H1 (cell line): ENCODE results near the gene USH2A. TPM values are rescaled to one million over a fixed set of nuclear protein-coding genes. Genes with fewer than 3 reads are reported as not detected.

Experiments
- CTCF ChIA-PET: fragments of 300-600 bp; sonication (Branson Sonifier 250); formaldehyde crosslinking; loops from one replicate; lab custom pipeline; 2021; ENCODE audit not compliant: partially characterized antibody; lab: Charles Lee
- POLR2A ChIA-PET: fragments of 300-600 bp; sonication (Branson Sonifier 250); formaldehyde crosslinking; loops from one replicate; lab custom pipeline; 2021; ENCODE audit warnings: inconsistent platforms; ENCODE audit not compliant: partially characterized antibody; lab: Charles Lee
- DNase-seq, 2 experiments: peaks; one replicate each; pipeline versions ENCODE4 v3.0.0 to v3.0.0-alpha.2; 2010 to 2022; ENCODE audit warnings: low spot score in 2 of 2, low read depth in 1 of 2, mixed read lengths in 1 of 2
- FAIRE-seq: peaks from 2 replicates; lab custom pipeline; 2011; peaks lifted over from hg19 to GRCh38; lab: Jason Lieb, UNC
- H2AFZ ChIP-seq: 2 replicates; pipeline ENCODE4 v1.8.1; 2012; ENCODE audit warnings: low read length, inconsistent platforms
- H2AK5ac ChIP-seq: 2 replicates; pipeline ENCODE4 v1.6.1; 2013; ENCODE audit warnings: low read depth, low read length
- H2BK120ac ChIP-seq: replicated peaks from 2 replicates; pipeline ENCODE3; 2013; ENCODE audit warnings: low read depth, low read length, inconsistent platforms
- H2BK12ac ChIP-seq: 2 replicates; pipeline ENCODE4 v1.6.1; 2013; ENCODE audit warnings: low read depth, low read length
- H2BK15ac ChIP-seq: 2 replicates; pipeline ENCODE4 v1.6.1; 2013; ENCODE audit warnings: low read length
- H2BK20ac ChIP-seq: 2 replicates; pipeline ENCODE4 v1.6.1; 2013; ENCODE audit warnings: low read length
- H2BK5ac ChIP-seq: 2 replicates; pipeline ENCODE4 v1.6.1; 2013; ENCODE audit warnings: low read depth, low read length
- H3K14ac ChIP-seq: 2 replicates; pipeline ENCODE4 v1.6.1; 2013; ENCODE audit warnings: inconsistent platforms; ENCODE audit not compliant: insufficient read length
- H3K18ac ChIP-seq: 2 replicates; pipeline ENCODE4 v1.6.1; 2013; ENCODE audit warnings: low read length; ENCODE audit errors: extremely low read depth
- H3K23ac ChIP-seq: 2 replicates; pipeline ENCODE4 v1.6.1; 2013; ENCODE audit warnings: inconsistent platforms; ENCODE audit not compliant: insufficient read length
- H3K23me2 ChIP-seq: 2 replicates; pipeline ENCODE4 v1.6.1; 2013; ENCODE audit warnings: low read depth, low read length
- H3K27ac ChIP-seq: 2 replicates; pipeline ENCODE4 v1.6.1; 2011; ENCODE audit warnings: low read depth, low read length, inconsistent platforms
- H3K27me3 ChIP-seq, 4 experiments: replicated peaks in 1 of 4; 1 replicate in 1 of 4; 2 replicates in 3 of 4; pipeline versions ENCODE4 v1.6.1 to v1.8.1; 2011 to 2013; ENCODE audit warnings: low read length in 3 of 4, mild to moderate bottlenecking in 3 of 4, inconsistent platforms in 2 of 4, mixed read lengths in 2 of 4, moderate library complexity in 1 of 4; ENCODE audit not compliant: control insufficient read depth in 3 of 4, insufficient read depth in 3 of 4; ENCODE audit errors: extremely low read depth in 1 of 4
- H3K36me3 ChIP-seq, 4 experiments: 2 replicates each; pipeline versions ENCODE4 v1.6.1 to v1.8.1; 2011 to 2013; ENCODE audit warnings: mild to moderate bottlenecking in 4 of 4, low read length in 3 of 4, moderate library complexity in 2 of 4, control low read depth in 1 of 4, inconsistent platforms in 1 of 4; ENCODE audit not compliant: insufficient read depth in 4 of 4, control insufficient read depth in 2 of 4
- H3K4ac ChIP-seq: replicated peaks from 2 replicates; pipeline ENCODE3; 2013; ENCODE audit warnings: low read length, low read depth, mixed read lengths, inconsistent platforms; ENCODE audit not compliant: insufficient read length
- H3K4me1 ChIP-seq, 4 experiments: replicated peaks in 1 of 4; 1 replicate in 1 of 4; 2 replicates in 3 of 4; pipeline versions ENCODE4 v1.6.1 to v1.8.1; 2011 to 2013; ENCODE audit warnings: low read length in 3 of 4, inconsistent platforms in 2 of 4, mixed read lengths in 1 of 4; ENCODE audit not compliant: insufficient read depth in 4 of 4, control insufficient read depth in 3 of 4
- H3K4me2 ChIP-seq, 2 experiments: 2 replicates each; pipeline versions ENCODE4 v1.6.1 to v1.8.1; 2011 to 2013; ENCODE audit warnings: low read depth in 2 of 2, low read length in 2 of 2, control low read depth in 1 of 2, inconsistent platforms in 1 of 2, mild to moderate bottlenecking in 1 of 2; ENCODE audit not compliant: insufficient read depth in 1 of 2
- H3K4me3 ChIP-seq, 4 experiments: fragments of 200-600, 300-600 bp in 1 of 4; sonication (generic), shearing (Covaris generic), sonication (Bioruptor Twin) in 1 of 4; 2 replicates each; pipeline versions ENCODE4 v1.5.1 to v1.8.1; 2011 to 2016; ENCODE audit warnings: low read length in 4 of 4, low read depth in 3 of 4, control low read depth in 2 of 4, inconsistent platforms in 2 of 4, mild to moderate bottlenecking in 2 of 4, mixed read lengths in 1 of 4, moderate library complexity in 1 of 4; ENCODE audit not compliant: insufficient read depth in 2 of 4; ENCODE audit errors: extremely low read depth in 1 of 4
- H3K56ac ChIP-seq: replicated peaks from 2 replicates; pipeline ENCODE3; 2013; ENCODE audit warnings: low read depth, mild to moderate bottlenecking, mixed read lengths, low read length, inconsistent platforms; ENCODE audit not compliant: insufficient read length
- H3K79me1 ChIP-seq: 2 replicates; pipeline ENCODE4 v1.6.1; 2013; ENCODE audit warnings: low read depth, low read length, control low read depth
- H3K79me2 ChIP-seq, 2 experiments: 2 replicates each; pipeline versions ENCODE4 v1.6.1 to v1.8.1; 2012 to 2013; ENCODE audit warnings: low read length in 2 of 2, mild to moderate bottlenecking in 2 of 2, inconsistent platforms in 1 of 2; ENCODE audit not compliant: insufficient read depth in 2 of 2, control insufficient read depth in 1 of 2
- H3K9ac ChIP-seq, 4 experiments: replicated peaks in 1 of 4; 1 replicate in 1 of 4; 2 replicates in 3 of 4; pipeline versions ENCODE4 v1.6.1 to v1.8.1; 2011 to 2013; ENCODE audit warnings: low read depth in 3 of 4, low read length in 3 of 4, control low read depth in 2 of 4, mild to moderate bottlenecking in 2 of 4, moderate library complexity in 2 of 4, inconsistent platforms in 1 of 4; ENCODE audit errors: extremely low read depth in 1 of 4
- H3K9me3 ChIP-seq, 2 experiments: 2 replicates each; pipeline versions ENCODE4 v1.6.1 to v1.8.1; 2012 to 2013; ENCODE audit warnings: mild to moderate bottlenecking in 2 of 2, moderate library complexity in 2 of 2, control low read depth in 1 of 2, inconsistent platforms in 1 of 2, low read depth in 1 of 2, low read length in 1 of 2, mixed read lengths in 1 of 2; ENCODE audit not compliant: insufficient read depth in 2 of 2
- H4K20me1 ChIP-seq, 2 experiments: replicated peaks in 1 of 2; 2 replicates each; pipeline versions ENCODE3 to v1.8.1; 2011 to 2013; ENCODE audit warnings: inconsistent platforms in 2 of 2, low read length in 2 of 2, mild to moderate bottlenecking in 1 of 2; ENCODE audit not compliant: insufficient read depth in 2 of 2, control insufficient read depth in 1 of 2
- H4K5ac ChIP-seq: 2 replicates; pipeline ENCODE4 v1.6.1; 2013; ENCODE audit warnings: low read length, low read depth, mixed read lengths, inconsistent platforms; ENCODE audit not compliant: insufficient read length
- H4K8ac ChIP-seq: 2 replicates; pipeline ENCODE4 v1.8.0; 2013; ENCODE audit warnings: mild to moderate bottlenecking, moderate library complexity, low read length, inconsistent platforms; ENCODE audit not compliant: insufficient read depth; ENCODE audit errors: extremely low read depth
- H4K91ac ChIP-seq: replicated peaks from 2 replicates; pipeline ENCODE3; 2013; ENCODE audit warnings: low read length, mixed read lengths, inconsistent platforms; ENCODE audit not compliant: insufficient read length
- BACH1 ChIP-seq: IDR thresholded peaks from 2 replicates; pipeline ENCODE4 v1.6.1; 2012; ENCODE audit warnings: low read length, improper control_type of control experiment
- CHD2 ChIP-seq: IDR thresholded peaks from 2 replicates; pipeline ENCODE4 v1.6.1; 2012; ENCODE audit warnings: low read length, improper control_type of control experiment
- EGR1 ChIP-seq: IDR thresholded peaks from 2 replicates; pipeline ENCODE4 v1.6.1; 2011; ENCODE audit warnings: low read depth, low read length, borderline replicate concordance
- EZH2 ChIP-seq: fragments of 200-600 bp; sonication (generic); IDR thresholded peaks from 2 replicates; pipeline ENCODE4 v1.7.1; 2012; ENCODE audit warnings: low read depth, mild to moderate bottlenecking, moderate library complexity, low read length, inconsistent platforms; ENCODE audit not compliant: severe bottlenecking
- KDM1A ChIP-seq: fragments of 200-600, 300-600 bp; sonication (generic); IDR thresholded peaks from 2 replicates; pipeline ENCODE4 v1.7.1; 2016; ENCODE audit warnings: mild to moderate bottlenecking, low read length, borderline replicate concordance
- NANOG ChIP-seq: IDR thresholded peaks from 2 replicates; pipeline ENCODE4 v1.6.1; 2011; ENCODE audit warnings: low read length, low read depth, mild to moderate bottlenecking, inconsistent platforms; ENCODE audit not compliant: insufficient read depth, poor library complexity, severe bottlenecking
- PHF8 ChIP-seq: fragments of 200-600 bp; sonication (generic); conservative IDR thresholded peaks from 2 replicates; pipeline ENCODE4 v1.7.1; 2012; ENCODE audit warnings: low read depth, mild to moderate bottlenecking, inconsistent platforms, low read length, moderate library complexity
- POLR2A ChIP-seq, 2 experiments: IDR thresholded peaks; 1 replicate in 1 of 2; 2 replicates in 1 of 2; pipeline ENCODE4 v1.6.1; 2011; ENCODE audit warnings: low read depth in 2 of 2, low read length in 2 of 2, mild to moderate bottlenecking in 2 of 2; ENCODE audit errors: control extremely low read depth in 1 of 2
- RAD21 ChIP-seq, 2 experiments: IDR thresholded peaks in 1 of 2; conservative IDR thresholded peaks in 1 of 2; 2 replicates each; pipeline ENCODE4 v1.6.1; 2011; ENCODE audit warnings: low read depth in 2 of 2, low read length in 2 of 2, improper control_type of control experiment in 1 of 2, inconsistent platforms in 1 of 2, mild to moderate bottlenecking in 1 of 2, moderate library complexity in 1 of 2
- RBBP5 ChIP-seq: IDR thresholded peaks from 2 replicates; pipeline ENCODE4 v1.7.1; 2012; ENCODE audit warnings: low read depth, mild to moderate bottlenecking, inconsistent platforms, low read length, moderate library complexity, borderline replicate concordance
- RNF2 ChIP-seq: fragments of 200-900, 300-1000 bp; sonication (generic); IDR thresholded peaks from 2 replicates; pipeline ENCODE4 v1.7.1; 2016; ENCODE audit warnings: borderline replicate concordance, low read depth, mild to moderate bottlenecking, antibody characterized with exemption, low read length; ENCODE audit not compliant: poor library complexity, severe bottlenecking; ENCODE audit errors: missing control alignments
- SIRT6 ChIP-seq: IDR thresholded peaks from one replicate; pipeline ENCODE4 v1.7.1; 2012; ENCODE audit warnings: low read length, inconsistent platforms
- WGBS, 2 experiments: shearing (Covaris generic) in 1 of 2; methylation state at CpG; one replicate each; pipeline versions ENCODE4 v1.1.6 to v1.1.7; 2013 to 2015; ENCODE audit warnings: low lambda C conversion rate in 2 of 2, mixed read lengths in 2 of 2, inconsistent platforms in 1 of 2, low coverage in 1 of 2, missing lambda C conversion rate in 1 of 2; ENCODE audit not compliant: insufficient replicate concordance in 2 of 2, insufficient coverage in 1 of 2, insufficient read length in 1 of 2; ENCODE audit errors: extremely low coverage in 1 of 2, missing lambda C conversion rate in 1 of 2; 5-methylcytosine and 5-hydroxymethylcytosine counted together
- polyA plus RNA-seq, 7 experiments: library from polyadenylated mRNA; depleted of rRNA in 3 of 7; stranded (reverse) in 5 of 7; unstranded in 2 of 7; fragments of >200 nt in 5 of 7; fragments of 200-250 nt in 2 of 7; gene quantifications; 1 replicate in 5 of 7; 2 replicates in 1 of 7; 4 replicates in 1 of 7; pipeline versions ENCODE4 v1.2.1 to v1.2.3, GENCODE V29; 2011 to 2013; ENCODE audit warnings: missing spikeins in 2 of 7, mixed read lengths in 2 of 7
- total RNA-seq: library from RNA; stranded (reverse); fragmentation: NEBNext Ultra II Directional; extraction: Animal tissue kit (Norgen Biotek cat#: 25700); gene quantifications from 2 replicates; pipeline ENCODE4 v1.2.1, GENCODE V29; 2021
- TF ChIP-seq, protein P1 (sequence below): IDR thresholded peaks from 2 replicates; pipeline ENCODE4 v1.6.1; 2011; ENCODE audit warnings: low read depth, mild to moderate bottlenecking, low read length; ENCODE audit not compliant: insufficient read depth

USH2A gene
- total and polyA plus RNA-seq, 2 of the 8 experiments (the other 6 are each of a cell fraction or from before 2014, with no cell fraction given) = 0.02 to 0.17 TPM

DNA sequence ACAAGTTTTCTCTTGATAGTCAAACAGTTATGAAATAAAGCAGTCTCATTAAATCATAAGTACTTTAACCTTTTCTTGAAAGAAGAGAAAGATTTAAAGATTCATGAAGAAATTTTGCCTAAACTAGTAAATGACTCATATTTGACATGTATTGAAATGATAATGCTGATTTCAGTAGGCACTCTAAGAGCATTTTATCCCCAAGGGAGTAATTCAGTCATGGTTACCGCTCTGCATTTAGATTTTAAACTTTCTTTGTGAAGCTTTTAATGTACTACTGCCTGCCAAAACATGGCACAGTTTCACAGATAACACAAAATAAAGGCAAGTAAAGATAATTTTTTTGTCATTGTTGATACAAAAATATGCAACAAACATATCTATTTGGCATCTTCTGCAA, 6.8 kb downstream of the USH2A start:
- H4K91ac ChIP-seq = no peak overlapping the region
- no peaks in the 10 kb centered on the region for H3K4me1 ChIP-seq
- no peak overlapping the region for H3K23ac ChIP-seq
- no peaks in the 10 kb centered on the region for H3K36me3 ChIP-seq
- H3K4me3 ChIP-seq = no peak overlapping the region
- H3K79me2 ChIP-seq = no peaks in the 10 kb centered on the region
- no peak overlapping the region for H3K9ac ChIP-seq
- H3K18ac ChIP-seq = no peak overlapping the region
- ChIA-PET POLR2A (no interaction called here), CTCF (interaction anchor here (0.6 kb wide), 1 partner anchor 12 kb away, joined by 4 read pairs; no protein-coding TSS in a partner anchor)
- no peaks in the 10 kb centered on the region for H3K79me1 ChIP-seq
- no peak overlapping the region for H2AK5ac ChIP-seq
- H2BK20ac ChIP-seq = no peak overlapping the region
- no peak overlapping the region for H3K56ac ChIP-seq
- WGBS, 2 experiments = 89% methylated on average over 1 of the region's 1 CpG; no CpG with 5 or more reads in 1 of the 2 experiments
- no peak overlapping the region for H2BK120ac ChIP-seq
- H3K4ac ChIP-seq = no peak overlapping the region
- no peak overlapping the region for H4K8ac ChIP-seq
- H4K5ac ChIP-seq = no peak overlapping the region
- H2AFZ ChIP-seq = no peak overlapping the region
- H3K14ac ChIP-seq = no peak overlapping the region
- H3K4me2 ChIP-seq = no peak overlapping the region
- H4K20me1 ChIP-seq = no peaks in the 10 kb centered on the region
- H3K27me3 ChIP-seq = no peaks in the 10 kb centered on the region
- DNase-seq = no peak
- H2BK15ac ChIP-seq = no peak overlapping the region
- H2BK12ac ChIP-seq = no peak overlapping the region
- no peaks in the 10 kb centered on the region for H3K23me2 ChIP-seq
- H3K9me3 ChIP-seq = no peaks in the 10 kb centered on the region
- no peak overlapping the region for H2BK5ac ChIP-seq
- H3K27ac ChIP-seq = no peak overlapping the region
- no peak for FAIRE-seq
- TF ChIP-seq PHF8 = no peak
- no peak for TF ChIP-seq RAD21 (IDR thresholded peaks at IDR 0.05 in 1 of 2, conservative IDR thresholded peaks at IDR 0.05 in 1 of 2; ENCODE audit: low read depth in 2 of 2, low read length in 2 of 2)
- TF ChIP-seq RNF2 = no peak
- TF ChIP-seq, protein P1, sequence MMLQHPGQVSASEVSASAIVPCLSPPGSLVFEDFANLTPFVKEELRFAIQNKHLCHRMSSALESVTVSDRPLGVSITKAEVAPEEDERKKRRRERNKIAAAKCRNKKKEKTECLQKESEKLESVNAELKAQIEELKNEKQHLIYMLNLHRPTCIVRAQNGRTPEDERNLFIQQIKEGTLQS = no peak
- TF ChIP-seq SIRT6 = no peak
- TF ChIP-seq CHD2 = no peak
- TF ChIP-seq EGR1 = no peak
- no peak for TF ChIP-seq BACH1
- no peak for TF ChIP-seq NANOG
- no peak for TF ChIP-seq POLR2A (IDR thresholded peaks at IDR 0.05; ENCODE audit: control extremely low read depth in 1 of 2, low read depth in 2 of 2, low read length in 2 of 2)
- TF ChIP-seq EZH2 = no peak
- TF ChIP-seq KDM1A = no peak
- no peak for TF ChIP-seq RBBP5
